NCI-H524 (cell line): ENCODE data around the gene BASP1.
"Not testable (repeated sequence)": the region's sequence is repeated elsewhere in the genome, so short reads cannot be mapped to it uniquely, and the experiment has no call there.

ENCODE experiments used
- DNase-seq, 2 experiments: peaks; one replicate each; lab custom pipeline; 2025; lab: John Stamatoyannopoulos, UW

The BASP1 gene

DNA sequence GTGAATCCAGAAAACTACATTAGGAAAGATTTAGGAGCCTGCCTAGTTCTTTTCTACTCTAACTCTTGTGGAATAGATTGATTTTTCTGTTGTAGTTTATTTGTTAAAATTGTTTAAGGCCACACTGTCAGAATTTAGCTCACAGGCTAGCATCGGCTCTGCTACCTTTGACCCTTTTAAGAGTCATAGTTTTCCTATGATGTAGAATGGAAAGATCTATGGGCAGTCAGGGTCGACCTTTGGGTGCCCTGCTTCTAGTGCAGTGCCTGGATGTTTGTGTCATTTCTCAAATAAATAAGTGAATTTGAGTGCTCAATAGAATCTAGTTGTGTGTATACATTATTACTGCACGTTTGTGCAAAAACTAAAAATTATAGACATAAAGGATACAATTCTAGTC lies 38.7 kb downstream of the BASP1 start:
- no peak for DNase-seq

DNA sequence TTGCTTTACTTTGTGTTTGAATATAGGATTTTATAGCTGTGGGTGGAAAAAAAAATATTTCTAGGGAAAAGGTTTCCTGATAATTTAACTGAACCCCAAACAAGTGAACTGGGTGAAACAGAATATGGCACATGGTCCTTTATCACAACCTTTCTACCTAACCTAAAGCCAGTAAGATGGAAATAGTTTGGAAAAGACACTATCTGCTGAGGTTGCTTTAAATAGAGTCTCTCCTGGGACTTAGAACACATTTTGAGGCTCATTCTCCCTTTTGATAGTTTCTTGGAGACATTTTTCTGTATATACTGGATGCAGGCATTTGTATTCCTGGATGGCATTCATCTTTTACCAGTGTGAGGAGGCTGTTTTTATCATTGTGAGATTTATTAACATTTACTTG lies 39.4 kb downstream of the BASP1 start:
- no peak for DNase-seq

DNA sequence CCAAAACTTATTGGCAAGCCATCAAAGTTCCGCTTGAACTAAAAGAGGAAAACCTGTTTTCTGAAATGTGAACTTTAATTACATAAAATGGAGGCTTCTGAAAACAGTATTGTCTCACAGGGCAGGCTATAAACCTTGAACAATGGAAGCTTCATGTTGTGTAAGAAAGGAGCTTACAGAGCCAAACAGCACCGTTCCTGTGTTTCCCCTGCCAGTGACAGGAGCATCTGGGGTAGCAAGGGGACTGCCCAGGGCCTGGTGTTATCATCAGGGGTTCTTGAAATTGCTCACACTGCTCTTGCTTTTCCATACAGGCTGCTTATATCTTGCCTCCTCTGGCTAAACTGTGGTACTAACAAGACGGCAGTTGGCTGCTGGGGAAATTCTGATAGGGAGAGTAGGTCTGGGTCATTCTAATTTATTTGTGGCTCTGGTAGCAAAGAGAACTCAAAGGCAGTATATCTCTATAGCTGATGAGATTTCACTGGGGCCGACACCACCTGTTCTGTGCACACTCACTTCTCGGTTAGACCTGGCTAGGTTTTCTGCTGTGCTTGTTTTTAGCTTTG lies 40.4 kb downstream of the BASP1 start:
- DNase-seq, result no peak

DNA sequence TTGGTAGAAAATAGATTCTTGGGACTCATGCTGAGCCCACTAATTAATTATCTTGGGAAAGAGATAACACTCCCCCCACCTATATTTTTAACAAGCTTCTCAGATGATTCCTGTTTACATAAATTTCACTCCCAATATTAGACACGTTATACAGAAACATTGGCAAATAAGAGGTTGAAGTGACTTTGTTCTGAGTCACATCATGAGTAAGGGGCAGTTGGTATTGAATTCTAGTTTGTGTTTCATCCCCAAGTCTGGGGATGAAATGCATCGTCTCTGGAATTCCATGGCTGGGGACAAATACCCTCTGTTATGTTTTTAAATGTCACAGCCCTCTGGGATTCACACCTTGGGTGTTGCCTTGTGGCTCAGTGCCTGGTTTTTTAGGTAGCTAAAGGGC lies 41.0 kb downstream of the BASP1 start:
- no peak for DNase-seq

DNA sequence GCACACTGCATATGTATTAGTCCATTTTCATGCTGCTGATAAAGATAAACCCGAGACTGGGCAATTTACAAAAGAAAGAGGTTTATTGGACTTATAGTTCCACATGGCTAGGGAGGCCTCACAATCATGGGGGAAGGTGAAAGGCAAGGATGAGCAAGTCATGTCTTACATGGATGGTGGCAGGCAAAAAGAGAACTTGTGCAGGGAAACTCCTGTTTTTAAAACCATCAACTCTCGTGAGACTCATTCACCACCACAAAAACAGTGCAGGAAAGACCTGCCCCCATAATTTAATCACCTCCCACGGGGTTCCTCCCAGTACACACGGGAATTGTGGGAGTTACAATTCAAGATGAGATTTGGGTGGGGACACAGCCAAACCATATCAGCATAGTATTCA lies 41.6 kb downstream of the BASP1 start:
- DNase-seq, result not testable (repeated sequence)

DNA sequence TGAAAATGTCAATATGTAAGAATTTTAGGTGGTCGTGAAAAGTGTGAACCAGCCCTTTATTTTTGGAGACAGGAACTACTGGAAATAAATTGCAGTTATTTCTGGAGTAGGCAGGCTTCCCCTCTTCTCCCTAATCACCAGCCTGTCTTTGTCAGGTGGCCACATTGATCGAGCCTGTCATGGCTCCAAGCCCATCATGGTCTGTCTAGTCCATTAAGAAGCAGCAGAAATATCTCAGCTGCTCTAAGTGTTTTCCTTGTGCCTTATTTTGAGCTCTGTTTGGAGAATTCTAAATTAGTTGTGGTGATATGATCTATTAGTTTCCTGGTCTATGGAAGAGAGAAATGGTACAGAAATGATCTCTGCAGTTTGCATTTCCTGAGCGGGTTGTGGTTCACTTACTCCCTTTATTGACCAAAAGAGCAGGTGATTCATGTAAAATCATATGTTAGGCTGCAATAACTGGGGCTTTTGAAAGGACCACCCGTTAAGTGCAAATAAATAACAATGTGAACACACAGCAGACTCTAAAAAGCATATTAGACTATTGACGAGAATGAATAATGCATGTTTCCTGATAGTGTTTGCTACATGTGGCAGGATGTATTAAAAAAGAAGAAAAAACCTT lies 42.3 kb downstream of the BASP1 start:
- no peak for DNase-seq

- no peak for DNase-seq
Measured at GRCh38 chr5:17260549-17260948, 43.1 kb downstream of the BASP1 start.

DNA sequence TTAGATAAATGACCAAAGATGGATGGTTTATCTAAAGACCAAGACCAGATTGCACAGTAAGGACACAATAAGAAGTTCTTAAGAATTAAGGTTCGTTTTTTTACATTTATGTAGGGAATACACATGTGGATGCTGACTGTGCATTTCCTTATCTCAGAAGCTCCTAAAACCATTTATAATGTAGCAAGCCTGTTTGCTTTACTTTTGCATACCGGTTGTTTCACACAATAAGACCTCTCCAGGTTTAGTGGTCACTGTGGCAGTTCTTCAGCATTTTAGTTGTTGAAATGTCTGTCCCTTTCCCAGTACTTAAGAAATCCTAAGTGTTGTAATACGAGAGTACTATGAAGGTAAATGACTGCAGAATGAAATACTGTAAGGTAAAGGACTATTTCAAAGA lies 43.6 kb downstream of the BASP1 start:
- no peak for DNase-seq

DNA sequence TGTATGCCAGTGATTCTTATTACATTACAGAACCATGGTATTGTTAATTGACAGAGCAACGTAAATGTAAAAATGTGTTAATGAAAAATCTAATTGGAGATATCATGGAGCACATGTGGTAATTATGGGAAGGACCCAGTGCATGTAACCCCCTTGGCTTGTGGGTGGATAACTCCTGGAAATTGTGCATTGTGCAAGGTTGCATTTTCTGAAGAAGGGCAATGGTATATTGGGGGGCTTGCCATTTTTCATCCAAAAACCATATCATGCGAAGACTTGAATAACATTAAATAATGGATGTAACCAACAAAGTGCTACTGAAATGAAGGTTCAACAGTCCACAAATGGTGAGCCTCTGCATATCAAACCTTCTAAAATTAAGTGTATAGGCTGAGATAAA lies 47.6 kb downstream of the BASP1 start:
- no peak for DNase-seq

DNA sequence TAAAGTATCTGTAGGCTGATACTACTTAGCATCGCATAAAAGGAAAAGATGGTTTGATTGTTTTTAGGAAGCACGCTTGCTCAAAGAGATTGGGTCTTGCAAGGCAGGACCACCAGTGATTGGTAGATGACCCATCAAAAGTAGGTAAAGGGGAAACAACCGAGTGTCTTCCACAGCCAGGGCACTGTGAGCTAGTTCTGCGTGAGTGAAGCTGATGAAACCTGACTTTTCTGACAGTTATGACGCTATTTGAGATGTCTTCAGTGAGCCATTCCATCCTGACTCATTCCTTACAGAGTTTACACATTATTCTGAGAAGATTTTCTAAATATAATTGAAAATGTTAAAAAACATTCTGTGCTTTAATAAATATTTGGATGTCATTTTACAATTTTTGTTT lies 49.7 kb downstream of the BASP1 start:
- DNase-seq, result no peak

GRCh38 chr5:17269201-17269600 lies 51.8 kb downstream of the BASP1 start:
- DNase-seq, result no peak

- DNase-seq, result no peak
Measured at GRCh38 chr5:17272111-17272510, 54.7 kb downstream of the BASP1 start.

DNA sequence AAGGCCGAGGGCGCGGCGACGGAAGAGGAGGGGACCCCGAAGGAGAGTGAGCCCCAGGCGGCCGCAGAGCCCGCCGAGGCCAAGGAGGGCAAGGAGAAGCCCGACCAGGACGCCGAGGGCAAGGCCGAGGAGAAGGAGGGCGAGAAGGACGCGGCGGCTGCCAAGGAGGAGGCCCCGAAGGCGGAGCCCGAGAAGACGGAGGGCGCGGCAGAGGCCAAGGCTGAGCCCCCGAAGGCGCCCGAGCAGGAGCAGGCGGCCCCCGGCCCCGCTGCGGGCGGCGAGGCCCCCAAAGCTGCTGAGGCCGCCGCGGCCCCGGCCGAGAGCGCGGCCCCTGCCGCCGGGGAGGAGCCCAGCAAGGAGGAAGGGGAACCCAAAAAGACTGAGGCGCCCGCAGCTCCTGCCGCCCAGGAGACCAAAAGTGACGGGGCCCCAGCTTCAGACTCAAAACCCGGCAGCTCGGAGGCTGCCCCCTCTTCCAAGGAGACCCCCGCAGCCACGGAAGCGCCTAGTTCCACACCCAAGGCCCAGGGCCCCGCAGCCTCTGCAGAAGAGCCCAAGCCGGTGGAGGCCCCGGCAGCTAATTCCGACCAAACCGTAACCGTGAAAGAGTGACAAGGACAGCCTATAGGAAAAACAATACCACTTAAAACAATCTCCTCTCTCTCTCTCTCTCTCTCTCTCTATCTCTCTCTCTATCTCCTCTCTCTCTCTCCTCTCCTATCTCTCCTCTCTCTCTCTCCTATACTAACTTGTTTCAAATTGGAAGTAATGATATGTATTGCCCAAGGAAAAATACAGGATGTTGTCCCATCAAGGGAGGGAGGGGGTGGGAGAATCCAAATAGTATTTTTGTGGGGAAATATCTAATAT lies 58.1 kb downstream of the BASP1 start:
- no peak for DNase-seq

DNA sequence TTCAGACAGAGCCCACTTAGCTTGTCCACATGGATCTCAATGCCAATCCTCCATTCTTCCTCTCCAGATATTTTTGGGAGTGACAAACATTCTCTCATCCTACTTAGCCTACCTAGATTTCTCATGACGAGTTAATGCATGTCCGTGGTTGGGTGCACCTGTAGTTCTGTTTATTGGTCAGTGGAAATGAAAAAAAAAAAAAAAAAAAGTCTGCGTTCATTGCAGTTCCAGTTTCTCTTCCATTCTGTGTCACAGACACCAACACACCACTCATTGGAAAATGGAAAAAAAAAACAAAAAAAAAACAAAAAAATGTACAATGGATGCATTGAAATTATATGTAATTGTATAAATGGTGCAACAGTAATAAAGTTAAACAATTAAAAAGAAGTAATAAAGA lies 59.0 kb downstream of the BASP1 start:
- DNase-seq, result no peak

- DNase-seq, result no peak
Measured at GRCh38 chr5:17277907-17278306, 60.5 kb downstream of the BASP1 start.

- no peak for DNase-seq
Measured at GRCh38 chr5:17278931-17279330, 61.5 kb downstream of the BASP1 start.

DNA sequence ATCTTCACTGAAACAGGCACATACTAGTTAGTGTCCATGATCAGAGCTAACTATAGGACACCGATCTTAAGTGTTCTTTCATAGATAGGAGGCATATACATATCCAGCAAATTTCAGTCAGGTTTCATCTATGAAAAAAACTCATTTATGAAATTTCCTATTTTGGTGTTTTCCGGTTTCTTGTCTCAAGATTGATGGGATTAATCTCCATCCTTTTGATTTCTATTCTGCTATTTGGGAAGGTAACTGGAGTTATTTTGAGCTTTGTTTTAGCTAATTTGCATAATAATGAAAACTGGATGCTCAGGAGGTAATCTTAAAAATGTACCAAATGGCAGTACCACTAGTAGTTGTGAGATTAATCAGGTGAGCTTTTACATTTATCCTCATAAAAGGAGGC lies 62.1 kb downstream of the BASP1 start:
- no peak for DNase-seq

DNA sequence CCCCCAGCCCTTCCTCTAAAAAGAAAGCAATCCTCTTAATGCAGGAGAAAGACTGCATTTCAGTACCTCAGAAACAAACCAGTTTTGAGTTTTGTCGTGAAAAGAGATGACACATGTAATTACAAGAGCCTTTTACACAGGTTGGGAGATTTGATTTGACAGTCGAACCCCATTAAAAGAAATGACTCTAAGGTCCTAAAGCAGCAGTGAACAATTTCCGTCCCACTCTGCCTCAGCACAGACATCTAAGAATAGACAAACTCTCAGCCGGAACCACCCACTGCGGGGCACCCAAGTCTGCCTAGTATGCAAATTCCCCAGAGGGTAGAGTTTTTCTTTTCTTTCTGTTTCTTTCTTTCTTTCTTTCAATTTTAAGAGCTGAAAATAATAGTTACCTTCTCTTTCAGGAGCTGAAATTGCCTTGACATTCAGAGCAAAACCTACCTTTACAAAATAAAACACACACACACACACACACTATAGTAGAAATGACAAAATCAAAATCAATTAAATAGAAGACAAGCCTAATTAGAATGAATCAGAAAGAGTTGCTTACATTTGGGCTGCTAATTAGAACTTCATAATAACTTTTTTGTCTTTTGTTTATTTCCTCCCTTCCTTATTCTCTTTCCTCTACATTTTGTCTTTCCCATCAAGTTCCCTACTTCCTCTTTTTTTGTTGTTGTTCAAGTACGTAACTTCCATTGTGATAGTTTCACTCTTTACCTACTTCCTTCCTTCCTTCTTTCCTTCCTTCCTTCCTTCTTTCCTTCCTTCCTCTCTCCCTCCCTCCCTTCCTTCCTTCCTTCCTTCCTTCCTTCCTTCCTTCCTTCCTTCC lies 65.1 kb downstream of the BASP1 start:
- no peak for DNase-seq

GRCh38 chr5:17283121-17283415 lies 65.6 kb downstream of the BASP1 start:
- DNase-seq, result no peak

GRCh38 chr5:17287501-17288155 lies 70.2 kb downstream of the BASP1 start:
- DNase-seq, result no peak

- DNase-seq, result no peak
Measured at GRCh38 chr5:17288570-17288969, 71.1 kb downstream of the BASP1 start.
